HG03460 (cell line): ENCODE results near the gene PCBD2.

Experiments used
- ATAC-seq: cut with Tn5 transposase; IDR thresholded peaks from one replicate; pipeline ENCODE4 v1.9.1; 2021; ENCODE audit not compliant: unreplicated experiment

The PCBD2 gene

GRCh38 chr5:135004376-135004775 lies 99.4 kb downstream of the PCBD2 start:
- no peak for ATAC-seq

- ATAC-seq, result no peak
Measured at GRCh38 chr5:135005076-135005475, 100.1 kb downstream of the PCBD2 start.

- no peak for ATAC-seq
Measured at GRCh38 chr5:135007305-135007704, 102.4 kb downstream of the PCBD2 start.

- no peak for ATAC-seq
Measured at GRCh38 chr5:135007749-135008363, 102.9 kb downstream of the PCBD2 start.

GRCh38 chr5:135008556-135008955 lies 103.6 kb downstream of the PCBD2 start:
- ATAC-seq, result no peak

- ATAC-seq, result no peak
Measured at GRCh38 chr5:135008981-135009735, 104.2 kb downstream of the PCBD2 start.

- ATAC-seq, result no peak
Measured at GRCh38 chr5:135009736-135010501, 105.0 kb downstream of the PCBD2 start.

GRCh38 chr5:135010502-135011354 lies 105.8 kb downstream of the PCBD2 start:
- ATAC-seq, result no peak

GRCh38 chr5:135011355-135012032 lies 106.6 kb downstream of the PCBD2 start:
- ATAC-seq, result no peak

GRCh38 chr5:135012033-135012588 lies 107.2 kb downstream of the PCBD2 start:
- ATAC-seq, result no peak
